HepG2 (cell line): Measurements from ENCODE around the gene CERS1. TPM values are rescaled to one million over a fixed set of nuclear protein-coding genes. Genes with fewer than 3 reads are reported as not detected.

Experiments
- GABPA ChIP-seq, 2 experiments: IDR thresholded peaks; 2 replicates each; pipeline ENCODE4 v1.6.1; 2011 to 2016; ENCODE audit warnings: low read depth in 2 of 2, low read length in 1 of 2, missing biosample characterization in 1 of 2, missing genetic modification characterization in 1 of 2
- GABPB1 ChIP-seq: IDR thresholded peaks from 2 replicates; pipeline ENCODE4 v1.6.1; 2016; ENCODE audit warnings: mild to moderate bottlenecking, missing genetic modification reagents, moderate library complexity, missing compliant biosample characterization
- MAF1 ChIP-seq: sonication (generic); formaldehyde crosslinking; IDR thresholded peaks from 2 replicates; pipeline ENCODE4 v1.5.0; 2020; ENCODE audit warnings: missing genetic modification reagents, borderline replicate concordance
- MEF2D ChIP-seq: sonication (generic); formaldehyde crosslinking; IDR thresholded peaks from 2 replicates; pipeline ENCODE4 v1.5.1; 2020; ENCODE audit warnings: mild to moderate bottlenecking, missing genetic modification reagents
- MTA1 ChIP-seq: sonication (generic); formaldehyde crosslinking; IDR thresholded peaks from 2 replicates; pipeline ENCODE4 v1.4.0; 2020; ENCODE audit warnings: missing genetic modification reagents, mild to moderate bottlenecking, borderline replicate concordance
- RFXAP ChIP-seq: sonication (generic); formaldehyde crosslinking; IDR thresholded peaks from 2 replicates; pipeline ENCODE4 v1.4.0; 2020; ENCODE audit warnings: missing genetic modification reagents, borderline replicate concordance
- SP140L ChIP-seq: sonication (generic); formaldehyde crosslinking; IDR thresholded peaks from 2 replicates; pipeline ENCODE4 v1.4.0; 2020; ENCODE audit warnings: missing genetic modification reagents, borderline replicate concordance
- TCF12 ChIP-seq, 2 experiments: fragments of 450-650 bp in 1 of 2; sonication (generic) in 1 of 2; formaldehyde crosslinking in 1 of 2; IDR thresholded peaks; 2 replicates each; pipeline versions ENCODE4 v1.6.1 to v1.8.0; 2017 to 2022; ENCODE audit warnings: antibody characterized with exemption in 1 of 2, mild to moderate bottlenecking in 1 of 2, missing genetic modification reagents in 1 of 2, moderate library complexity in 1 of 2
- UBTF ChIP-seq: sonication (generic); formaldehyde crosslinking; IDR thresholded peaks from 2 replicates; pipeline ENCODE4 v1.4.0; 2020; ENCODE audit warnings: mild to moderate bottlenecking, missing genetic modification reagents
- ZFP91 ChIP-seq: sonication (generic); formaldehyde crosslinking; IDR thresholded peaks from 2 replicates; pipeline ENCODE4 v1.9.0; 2022; ENCODE audit warnings: missing genetic modification reagents, mild to moderate bottlenecking, borderline replicate concordance
- ZNF263 ChIP-seq: sonication (generic); formaldehyde crosslinking; IDR thresholded peaks from 2 replicates; pipeline ENCODE4 v1.4.0; 2020; ENCODE audit warnings: missing genetic modification reagents
- ZNF432 ChIP-seq: sonication (generic); formaldehyde crosslinking; IDR thresholded peaks from 2 replicates; pipeline ENCODE4 v1.5.0; 2020; ENCODE audit warnings: missing genetic modification reagents, mild to moderate bottlenecking, borderline replicate concordance
- ZNF691 ChIP-seq: sonication (generic); formaldehyde crosslinking; IDR thresholded peaks from 2 replicates; pipeline ENCODE4 v1.4.0; 2020; ENCODE audit warnings: missing genetic modification reagents, low read depth, mild to moderate bottlenecking, borderline replicate concordance
- polyA plus RNA-seq, 8 experiments: library from polyadenylated mRNA; depleted of rRNA in 3 of 8; stranded (reverse) in 7 of 8; unstranded in 1 of 8; fragments of >200 nt; fragmentation: Illumina TruSeq in 4 of 8; extraction: Trizol in 4 of 8; gene quantifications; 2 replicates each; pipeline versions ENCODE4 v1.2.1 to v1.2.3, GENCODE V29; 2011 to 2016; ENCODE audit warnings: low read depth in 4 of 8, missing spikeins in 1 of 8, mixed read lengths in 1 of 8; ENCODE audit not compliant: insufficient read depth in 1 of 8
- total RNA-seq, 5 experiments: library from RNA; depleted of rRNA; stranded (reverse); fragments of >200 nt; fragmentation: Illumina TruSeq; extraction: Trizol; gene quantifications; 2 replicates each; pipeline ENCODE4 v1.2.3, GENCODE V29; 2016; ENCODE audit warnings: low read depth in 1 of 5
- TF ChIP-seq, protein P1 (sequence below): sonication (generic); formaldehyde crosslinking; IDR thresholded peaks from 2 replicates; pipeline ENCODE4 v1.4.0; 2020; ENCODE audit warnings: missing genetic modification reagents
- TF ChIP-seq, protein P2 (sequence below): sonication (generic); formaldehyde crosslinking; IDR thresholded peaks from 2 replicates; pipeline ENCODE4 v1.8.1; 2023; ENCODE audit warnings: mild to moderate bottlenecking, missing genetic modification reagents
- TF ChIP-seq, protein P3 (sequence below): sonication (generic); formaldehyde crosslinking; IDR thresholded peaks from 2 replicates; pipeline ENCODE4 v1.5.1; 2020; ENCODE audit warnings: missing genetic modification reagents, mild to moderate bottlenecking, borderline replicate concordance

CERS1 gene
- total and polyA plus RNA-seq, 2 of the 13 experiments (the other 11 are each of a cell fraction or from before 2014, with no cell fraction given): 4.6 to 9.8 TPM

GRCh38 chr19:18832306-18833140, 63.4 kb downstream of the CERS1 start (continued):
- TF ChIP-seq ZNF691 (0 out of 2 replicates have a peak, but pooled peaks have one; percentile 21), GABPB1 (CRISPR knock-in tag) (no peak), ZNF432 (CRISPR knock-in tag) (no peak), ZNF263 (CRISPR knock-in tag) (no peak), MEF2D (CRISPR knock-in tag) (0 out of 2 replicates have a peak, but pooled peaks have one; percentile 18), SP140L (no peak), MAF1 (CRISPR knock-in tag) (no peak), TCF12 (IDR thresholded peaks at IDR 0.05) (no peak), TCF12 (CRISPR knock-in tag; IDR thresholded peaks at IDR 0.05) (0 out of 2 replicates have a peak, but pooled peaks have one; percentile 11), MTA1 (CRISPR knock-in tag) (0 out of 2 replicates have a peak, but pooled peaks have one; percentile 23), RFXAP (CRISPR knock-in tag) (no peak), GABPA (IDR thresholded peaks at IDR 0.05; ENCODE audit: low read depth, low read length) (no peak), GABPA (CRISPR knock-in tag; IDR thresholded peaks at IDR 0.05; ENCODE audit: low read depth) (no peak), UBTF (0 out of 2 replicates have a peak, but pooled peaks have one; percentile 23), ZFP91 (CRISPR knock-in tag) (peak; percentile 30; the same call in 1 of the 2 replicates)
- TF ChIP-seq, protein P1, sequence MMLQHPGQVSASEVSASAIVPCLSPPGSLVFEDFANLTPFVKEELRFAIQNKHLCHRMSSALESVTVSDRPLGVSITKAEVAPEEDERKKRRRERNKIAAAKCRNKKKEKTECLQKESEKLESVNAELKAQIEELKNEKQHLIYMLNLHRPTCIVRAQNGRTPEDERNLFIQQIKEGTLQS: no peak
- TF ChIP-seq, protein P2, sequence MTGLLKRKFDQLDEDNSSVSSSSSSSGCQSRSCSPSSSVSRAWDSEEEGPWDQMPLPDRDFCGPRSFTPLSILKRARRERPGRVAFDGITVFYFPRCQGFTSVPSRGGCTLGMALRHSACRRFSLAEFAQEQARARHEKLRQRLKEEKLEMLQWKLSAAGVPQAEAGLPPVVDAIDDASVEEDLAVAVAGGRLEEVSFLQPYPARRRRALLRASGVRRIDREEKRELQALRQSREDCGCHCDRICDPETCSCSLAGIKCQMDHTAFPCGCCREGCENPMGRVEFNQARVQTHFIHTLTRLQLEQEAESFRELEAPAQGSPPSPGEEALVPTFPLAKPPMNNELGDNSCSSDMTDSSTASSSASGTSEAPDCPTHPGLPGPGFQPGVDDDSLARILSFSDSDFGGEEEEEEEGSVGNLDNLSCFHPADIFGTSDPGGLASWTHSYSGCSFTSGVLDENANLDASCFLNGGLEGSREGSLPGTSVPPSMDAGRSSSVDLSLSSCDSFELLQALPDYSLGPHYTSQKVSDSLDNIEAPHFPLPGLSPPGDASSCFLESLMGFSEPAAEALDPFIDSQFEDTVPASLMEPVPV: 0 out of 2 replicates have a peak, but pooled peaks have one; percentile 51
- TF ChIP-seq, protein P3, sequence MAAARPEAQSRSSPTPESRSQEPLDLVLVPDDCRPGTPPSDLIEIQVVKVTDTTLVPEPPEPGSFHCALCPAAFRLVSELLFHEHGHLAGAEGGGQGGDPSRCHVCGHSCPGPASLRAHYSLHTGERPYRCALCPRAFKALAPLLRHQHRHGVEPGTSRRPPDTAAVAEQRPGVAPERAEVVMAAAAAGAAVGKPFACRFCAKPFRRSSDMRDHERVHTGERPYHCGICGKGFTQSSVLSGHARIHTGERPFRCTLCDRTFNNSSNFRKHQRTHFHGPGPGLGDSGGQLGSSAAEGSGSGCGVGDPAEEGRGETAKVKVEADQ (CRISPR knock-in tag): 0 out of 2 replicates have a peak, but pooled peaks have one; percentile 32
